Upper lobe of left lung (tissue), 4 donors: ENCODE data around the gene RARB.

Experiments used
- POLR2AphosphoS5 ChIP-seq, 2 donors: sonication (generic); formaldehyde crosslinking; IDR thresholded peaks; one replicate each; pipeline ENCODE4 v1.5.1; 2017; ENCODE audit warnings: antibody characterized with exemption in 2 of 2
- TF ChIP-seq, protein P1 (sequence below), 6 experiments: fragments of 450-650 bp in 4 of 6; fragments of 200-600 bp in 2 of 6; sonication (generic) in 2 of 6; IDR thresholded peaks; one replicate each; pipeline ENCODE4 v1.5.1; 2016 to 2019; ENCODE audit warnings: antibody characterized with exemption in 6 of 6

DNA sequence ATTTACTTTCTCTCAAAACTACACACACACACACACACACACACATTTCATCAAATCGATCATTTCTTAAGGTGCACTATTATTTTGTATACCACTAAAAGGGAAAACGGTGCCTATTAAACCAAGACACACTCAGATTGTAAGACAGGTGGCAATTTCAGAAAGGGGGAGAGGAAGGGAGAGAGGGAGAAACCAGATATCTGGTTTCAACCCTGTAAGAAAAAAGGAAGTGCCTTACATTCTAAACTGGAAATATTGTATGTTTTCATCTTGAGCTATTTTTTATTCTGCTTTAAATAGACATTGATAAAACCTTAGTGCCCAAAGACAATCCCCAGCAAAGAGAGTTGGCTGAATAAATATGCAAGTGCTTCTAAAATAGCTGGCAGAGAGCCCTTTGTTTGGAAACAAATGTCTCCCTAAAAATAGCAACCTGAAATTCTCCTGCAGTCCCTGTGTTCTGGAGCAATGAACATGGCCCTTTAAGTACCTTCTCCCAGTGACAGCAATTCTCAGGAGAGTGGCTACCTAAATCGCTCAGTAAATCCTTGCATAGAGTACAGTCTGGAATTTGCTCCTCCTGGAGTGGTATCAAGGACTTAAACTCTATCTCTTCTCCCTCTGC lies 85.7 kb downstream of the RARB start:
- TF ChIP-seq POLR2AphosphoS5 (IDR thresholded peaks at IDR 0.05), result no peak
- TF ChIP-seq, protein P1, sequence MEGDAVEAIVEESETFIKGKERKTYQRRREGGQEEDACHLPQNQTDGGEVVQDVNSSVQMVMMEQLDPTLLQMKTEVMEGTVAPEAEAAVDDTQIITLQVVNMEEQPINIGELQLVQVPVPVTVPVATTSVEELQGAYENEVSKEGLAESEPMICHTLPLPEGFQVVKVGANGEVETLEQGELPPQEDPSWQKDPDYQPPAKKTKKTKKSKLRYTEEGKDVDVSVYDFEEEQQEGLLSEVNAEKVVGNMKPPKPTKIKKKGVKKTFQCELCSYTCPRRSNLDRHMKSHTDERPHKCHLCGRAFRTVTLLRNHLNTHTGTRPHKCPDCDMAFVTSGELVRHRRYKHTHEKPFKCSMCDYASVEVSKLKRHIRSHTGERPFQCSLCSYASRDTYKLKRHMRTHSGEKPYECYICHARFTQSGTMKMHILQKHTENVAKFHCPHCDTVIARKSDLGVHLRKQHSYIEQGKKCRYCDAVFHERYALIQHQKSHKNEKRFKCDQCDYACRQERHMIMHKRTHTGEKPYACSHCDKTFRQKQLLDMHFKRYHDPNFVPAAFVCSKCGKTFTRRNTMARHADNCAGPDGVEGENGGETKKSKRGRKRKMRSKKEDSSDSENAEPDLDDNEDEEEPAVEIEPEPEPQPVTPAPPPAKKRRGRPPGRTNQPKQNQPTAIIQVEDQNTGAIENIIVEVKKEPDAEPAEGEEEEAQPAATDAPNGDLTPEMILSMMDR (IDR thresholded peaks at IDR 0.05), result no peak
